PC-3 (cell line): ENCODE results near the gene LTBP3. TPM values are rescaled to one million over a fixed set of nuclear protein-coding genes. Genes with fewer than 3 reads are reported as not detected.

Experiments
- ATAC-seq: fragments of 200-7000 bp; cut with Tn5 transposase; 2 replicates; pipeline ENCODE4 v1.9.1; 2020; ENCODE audit warnings: mild to moderate bottlenecking, moderate library complexity
- BruUV-seq: library from RNA; stranded (reverse); fragments of 400-500 nt; replicated peaks from 2 replicates; lab custom pipeline; 2021; lab: Mats Ljungman, UMichigan
- CTCF ChIA-PET: fragments of 300-600 bp; sonication (Branson Sonifier 250); formaldehyde crosslinking; loops from one replicate; lab custom pipeline; 2022; ENCODE audit warnings: antibody characterized with exemption; lab: Charles Lee
- POLR2A ChIA-PET: fragments of 300-600 bp; sonication (Branson Sonifier 250); formaldehyde crosslinking; loops from one replicate; lab custom pipeline; 2022; ENCODE audit warnings: antibody characterized with exemption; ENCODE audit not compliant: unreplicated experiment; lab: Charles Lee
- DNase-seq: peaks from one replicate; pipeline ENCODE4 v3.0.0-alpha.2; 2015
- H2AFZ ChIP-seq: fragments of 300-600 bp; sonication (generic); 2 replicates; pipeline ENCODE4 v1.6.0; 2016; ENCODE audit warnings: antibody characterized with exemption, low read length
- H3F3A ChIP-seq: fragments of 300-600 bp; sonication (generic); one replicate; pipeline ENCODE4 v1.6.0; 2017; ENCODE audit warnings: antibody characterized with exemption, low read length, control low read depth, mild to moderate bottlenecking; ENCODE audit not compliant: unreplicated experiment
- H3K27ac ChIP-seq: fragments of 300-600 bp; sonication (generic); 2 replicates; pipeline ENCODE4 v1.5.1; 2016; ENCODE audit warnings: mild to moderate bottlenecking, low read length
- H3K27me3 ChIP-seq: fragments of 300-600 bp; sonication (generic); 2 replicates; pipeline ENCODE4 v1.6.1; 2016; ENCODE audit warnings: low read length, mixed read lengths
- H3K36me3 ChIP-seq: fragments of 300-600 bp; sonication (generic); 2 replicates; pipeline ENCODE4 v1.6.1; 2016; ENCODE audit warnings: low read depth, mixed run types, low read length, mixed read lengths
- H3K4me1 ChIP-seq: fragments of 300-600 bp; sonication (generic); 2 replicates; pipeline ENCODE4 v1.5.1; 2016; ENCODE audit warnings: low read length; ENCODE audit not compliant: insufficient read depth
- H3K4me2 ChIP-seq: fragments of 300-600 bp; sonication (generic); 2 replicates; pipeline ENCODE4 v1.6.0; 2016; ENCODE audit warnings: low read length
- H3K4me3 ChIP-seq: fragments of 300-600 bp; sonication (generic); 2 replicates; pipeline ENCODE4 v1.5.1; 2016; ENCODE audit warnings: mild to moderate bottlenecking, low read length, mixed read lengths
- H3K79me2 ChIP-seq: fragments of 300-600 bp; sonication (generic); 2 replicates; pipeline ENCODE4 v1.6.1; 2017; ENCODE audit warnings: low read length, mixed read lengths
- H3K9ac ChIP-seq: fragments of 300-600 bp; sonication (generic); 2 replicates; pipeline ENCODE4 v1.6.0; 2016; ENCODE audit warnings: mild to moderate bottlenecking, low read length
- H3K9me2 ChIP-seq: fragments of 300-600 bp; sonication (generic); replicated peaks from 2 replicates; pipeline ENCODE4 v1.6.1; 2016; ENCODE audit warnings: mixed run types, low read length, mixed read lengths
- H3K9me3 ChIP-seq: fragments of 300-600 bp; sonication (generic); 2 replicates; pipeline ENCODE4 v1.6.1; 2016; ENCODE audit warnings: low read length, mixed read lengths
- H4K20me1 ChIP-seq: fragments of 300-600 bp; sonication (generic); 2 replicates; pipeline ENCODE4 v1.6.1; 2016; ENCODE audit warnings: low read length, mixed read lengths
- EZH2 ChIP-seq: fragments of 300-600 bp; sonication (generic); IDR thresholded peaks from one replicate; pipeline ENCODE4 v1.6.1; 2017; ENCODE audit warnings: antibody characterized with exemption, mild to moderate bottlenecking, low read length; ENCODE audit not compliant: unreplicated experiment
- EZH2phosphoT487 ChIP-seq: fragments of 300-600 bp; sonication (generic); IDR thresholded peaks from 2 replicates; pipeline ENCODE4 v1.6.1; 2018; ENCODE audit warnings: mild to moderate bottlenecking, antibody characterized with exemption, low read length, borderline replicate concordance
- intact Hi-C: fragments of 100-400 bp; cut with micrococcal nuclease; formaldehyde crosslinking; loops from 2 replicates; pipeline ENCODE4 v1.9.0; 2023
- total RNA-seq: library from RNA; depleted of rRNA; stranded (reverse); fragments of >200 nt; gene quantifications from 2 replicates; pipeline ENCODE4 v1.2.3, GENCODE V29; 2014
- TF ChIP-seq, protein P1 (sequence below): fragments of 300-600 bp; sonication (generic); conservative IDR thresholded peaks from 2 replicates; pipeline ENCODE4 v1.5.1; 2017; ENCODE audit warnings: antibody characterized with exemption, low read depth, mild to moderate bottlenecking, low read length

LTBP3 gene
- total RNA-seq, 1 experiment from 2014 or later: 197 TPM

DNA sequence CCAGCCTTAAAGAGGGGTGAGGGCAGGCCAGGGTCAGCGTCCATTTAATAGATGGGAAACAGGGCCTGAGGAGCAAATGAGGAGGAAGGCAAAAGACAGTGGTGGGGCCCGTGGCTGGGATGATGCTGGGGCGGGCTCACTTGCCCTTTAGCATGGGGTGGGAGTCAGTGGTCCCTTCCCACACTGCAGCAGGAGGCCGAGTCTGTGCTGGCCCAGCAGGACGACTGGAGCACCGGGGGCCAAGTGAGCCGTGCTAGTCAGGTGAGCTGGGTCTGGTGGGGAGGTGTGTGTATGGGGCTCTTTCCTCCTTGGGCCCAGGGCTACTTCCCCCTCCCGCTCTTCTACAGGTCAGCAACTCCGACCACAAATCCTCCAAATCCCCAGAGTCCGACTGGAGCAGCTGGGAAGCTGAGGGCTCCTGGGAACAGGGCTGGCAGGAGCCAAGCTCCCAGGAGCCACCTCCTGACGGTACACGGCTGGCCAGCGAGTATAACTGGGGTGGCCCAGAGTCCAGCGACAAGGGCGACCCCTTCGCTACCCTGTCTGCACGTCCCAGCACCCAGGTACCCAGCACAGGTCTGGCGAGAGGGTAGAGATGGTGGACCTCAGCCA, 20.4 kb downstream of the LTBP3 start:
- TF ChIP-seq EZH2: no peak
- TF ChIP-seq, protein P1, sequence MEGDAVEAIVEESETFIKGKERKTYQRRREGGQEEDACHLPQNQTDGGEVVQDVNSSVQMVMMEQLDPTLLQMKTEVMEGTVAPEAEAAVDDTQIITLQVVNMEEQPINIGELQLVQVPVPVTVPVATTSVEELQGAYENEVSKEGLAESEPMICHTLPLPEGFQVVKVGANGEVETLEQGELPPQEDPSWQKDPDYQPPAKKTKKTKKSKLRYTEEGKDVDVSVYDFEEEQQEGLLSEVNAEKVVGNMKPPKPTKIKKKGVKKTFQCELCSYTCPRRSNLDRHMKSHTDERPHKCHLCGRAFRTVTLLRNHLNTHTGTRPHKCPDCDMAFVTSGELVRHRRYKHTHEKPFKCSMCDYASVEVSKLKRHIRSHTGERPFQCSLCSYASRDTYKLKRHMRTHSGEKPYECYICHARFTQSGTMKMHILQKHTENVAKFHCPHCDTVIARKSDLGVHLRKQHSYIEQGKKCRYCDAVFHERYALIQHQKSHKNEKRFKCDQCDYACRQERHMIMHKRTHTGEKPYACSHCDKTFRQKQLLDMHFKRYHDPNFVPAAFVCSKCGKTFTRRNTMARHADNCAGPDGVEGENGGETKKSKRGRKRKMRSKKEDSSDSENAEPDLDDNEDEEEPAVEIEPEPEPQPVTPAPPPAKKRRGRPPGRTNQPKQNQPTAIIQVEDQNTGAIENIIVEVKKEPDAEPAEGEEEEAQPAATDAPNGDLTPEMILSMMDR: no peak
- TF ChIP-seq EZH2phosphoT487: no peak
- ChIA-PET POLR2A (interaction anchor here (0.6 kb wide), 1 partner anchor 39 kb away, joined by 4 read pairs; no protein-coding TSS in a partner anchor), CTCF (no interaction called here)
- Histone ChIP-seq H3K9ac (no peak overlapping the region), H3K4me1 (peaks cover 19% of the 10 kb centered on the region), H3K27ac (no peak overlapping the region), H4K20me1 (no peaks in the 10 kb centered on the region), H2AFZ (no peak overlapping the region), H3K9me3 (no peaks in the 10 kb centered on the region), H3K9me2 (no peaks in the 10 kb centered on the region), H3K79me2 (0 out of 2 replicates have a peak, but pooled peaks cover 5% of the 10 kb centered on the region), H3K4me2 (no peak overlapping the region), H3K36me3 (peaks cover 25% of the 10 kb centered on the region), H3F3A (no peaks in the 10 kb centered on the region), H3K27me3 (no peaks in the 10 kb centered on the region), H3K4me3 (no peak overlapping the region)
- intact Hi-C loops: no loop called here
- ATAC-seq (no peak), DNase-seq (no peak)
- no TSS peak for BruUV-seq

DNA sequence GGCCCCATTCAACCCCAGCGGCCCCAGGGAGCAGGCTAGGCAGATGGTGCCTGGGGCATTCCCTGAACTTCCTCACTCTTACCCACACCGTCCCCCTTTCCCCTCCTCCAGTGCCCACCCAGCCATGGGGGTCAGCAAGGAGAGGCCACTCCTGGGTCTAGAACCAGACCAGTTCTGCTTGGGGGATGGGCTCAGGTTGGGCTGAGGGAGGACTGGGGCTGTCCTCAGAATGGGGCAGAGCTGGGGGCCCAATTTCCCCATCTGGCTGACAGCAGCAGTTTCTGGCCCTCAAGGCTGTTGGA, 20.9 kb downstream of the LTBP3 start:
- Histone ChIP-seq H3K9me3 (no peaks in the 10 kb centered on the region), H4K20me1 (no peaks in the 10 kb centered on the region), H3K4me2 (no peak overlapping the region), H3K27ac (no peak overlapping the region), H3K27me3 (no peaks in the 10 kb centered on the region), H2AFZ (no peak overlapping the region), H3K9ac (no peak overlapping the region), H3F3A (no peaks in the 10 kb centered on the region), H3K9me2 (no peaks in the 10 kb centered on the region), H3K4me1 (peaks cover 19% of the 10 kb centered on the region), H3K4me3 (no peak overlapping the region), H3K36me3 (peaks cover 29% of the 10 kb centered on the region), H3K79me2 (0 out of 2 replicates have a peak, but pooled peaks cover 5% of the 10 kb centered on the region)
- no TSS peak for BruUV-seq
- ATAC-seq: no peak
- DNase-seq: no peak
- CTCF ChIA-PET: no interaction called here
- intact Hi-C loops: no loop called here
- POLR2A ChIA-PET: no interaction called here
- no peak for TF ChIP-seq EZH2
- TF ChIP-seq, protein P1: no peak
- no peak for TF ChIP-seq EZH2phosphoT487
